HUES64 (cell line): ENCODE measurements around the gene CLEC4A.
"Not testable (repeated sequence)": the region's sequence is repeated elsewhere in the genome, so short reads cannot be mapped to it uniquely, and the experiment has no call there.

Source experiments
- H3K27ac ChIP-seq: 2 replicates; pipeline ENCODE4 v1.7.0; 2013; ENCODE audit warnings: low read depth, low read length, inconsistent platforms
- H3K27me3 ChIP-seq: 2 replicates; pipeline ENCODE4 v1.6.1; 2013; ENCODE audit warnings: mild to moderate bottlenecking, low read length; ENCODE audit not compliant: insufficient read depth
- H3K36me3 ChIP-seq: 2 replicates; pipeline ENCODE4 v1.6.1; 2013; ENCODE audit warnings: mild to moderate bottlenecking, low read length; ENCODE audit not compliant: insufficient read depth
- H3K4me1 ChIP-seq: 2 replicates; pipeline ENCODE4 v1.6.1; 2013; ENCODE audit warnings: mild to moderate bottlenecking, low read length, moderate library complexity; ENCODE audit not compliant: insufficient read depth
- H3K4me3 ChIP-seq: 2 replicates; pipeline ENCODE4 v1.5.1; 2013; ENCODE audit warnings: mild to moderate bottlenecking, low read length, moderate library complexity
- H3K9ac ChIP-seq: 2 replicates; pipeline ENCODE4 v1.6.1; 2013; ENCODE audit warnings: mild to moderate bottlenecking, low read depth, low read length
- H3K9me3 ChIP-seq: 2 replicates; pipeline ENCODE4 v1.6.1; 2013; ENCODE audit warnings: low read depth, low read length; ENCODE audit not compliant: insufficient read depth
- WGBS: fragments of 150-250, 120-280 bp; methylation state at CpG from one replicate; pipeline ENCODE4 v1.1.7; 2013; ENCODE audit warnings: missing lambda C conversion rate; 5-methylcytosine and 5-hydroxymethylcytosine counted together

CLEC4A gene

DNA sequence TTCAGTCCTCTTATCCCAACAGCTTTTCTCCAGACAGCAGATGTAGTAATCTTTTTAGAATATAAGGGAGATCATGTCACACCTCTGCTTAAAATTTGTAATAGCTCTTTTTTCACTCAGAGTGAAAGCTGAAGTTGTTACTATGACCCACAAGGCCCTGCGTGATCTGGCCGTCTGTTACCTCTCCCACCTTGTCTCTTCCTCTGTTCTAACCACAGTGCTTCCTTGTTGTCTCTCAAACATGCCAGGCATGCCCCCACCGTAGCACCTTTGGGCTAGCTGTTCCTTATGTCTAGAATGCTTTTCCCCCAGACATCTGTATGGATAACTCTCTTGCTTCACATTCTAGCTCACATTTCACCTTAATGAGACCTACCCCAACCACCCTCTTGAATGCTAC is 34.8 kb upstream of the CLEC4A start:
- no peak overlapping the region for H3K9ac ChIP-seq

DNA sequence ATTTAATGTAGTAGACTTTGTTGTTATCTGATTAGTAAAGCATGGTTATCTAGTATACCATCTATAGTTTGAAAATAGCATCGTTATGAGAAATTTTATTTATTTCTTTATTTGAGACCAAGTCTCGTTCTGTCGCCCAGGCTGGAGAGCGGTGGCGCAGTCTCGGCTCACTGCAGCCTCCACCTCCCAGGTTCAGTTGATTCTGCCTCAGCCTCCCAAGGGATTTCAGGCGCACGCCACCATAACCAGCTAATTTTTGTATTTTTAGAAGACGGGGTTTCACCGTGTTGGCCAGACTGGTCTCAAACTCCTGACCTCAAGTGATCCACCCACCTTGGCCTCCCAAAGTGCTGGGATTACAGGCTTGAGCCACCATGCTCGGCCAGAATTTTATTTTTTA is 34.1 kb upstream of the CLEC4A start:
- H3K27me3 ChIP-seq, H3K9ac ChIP-seq, H3K27ac ChIP-seq, H3K4me3 ChIP-seq, H3K9me3 ChIP-seq, H3K4me1 ChIP-seq: not testable (repeated sequence)
- H3K36me3 ChIP-seq, result peaks cover 53% of the 10 kb centered on the region
- 96% methylated on average over 11 of the region's 11 CpGs for WGBS

More for the DNA sequence above, 34.8 kb upstream of the CLEC4A start:
- H3K4me1 ChIP-seq, result no peaks in the 10 kb centered on the region
- H3K4me3 ChIP-seq, result no peak overlapping the region
- no peaks in the 10 kb centered on the region for H3K27me3 ChIP-seq
- no peak overlapping the region for H3K27ac ChIP-seq
- no peaks in the 10 kb centered on the region for H3K9me3 ChIP-seq
- 90% methylated on average over 3 of the region's 3 CpGs for WGBS
- H3K36me3 ChIP-seq, result peaks cover 46% of the 10 kb centered on the region

DNA sequence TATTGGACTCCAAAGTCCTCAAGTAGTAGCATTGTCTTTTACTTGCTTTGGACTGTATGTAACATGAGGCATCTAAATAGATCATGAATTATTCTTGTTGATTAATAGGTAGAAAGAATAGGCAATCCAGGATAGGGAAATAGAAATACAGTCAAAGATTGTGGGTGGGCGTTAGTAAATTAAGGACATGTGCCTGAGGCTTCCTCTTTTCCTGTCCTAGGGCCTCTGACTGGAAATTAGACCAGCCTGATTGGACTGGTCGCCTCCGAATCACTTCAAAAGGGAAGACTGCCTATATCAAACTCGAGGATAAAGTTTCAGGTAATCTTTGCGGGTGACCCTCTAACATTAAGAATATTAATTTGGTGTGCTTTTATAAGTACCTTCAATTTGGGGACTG is 33.7 kb upstream of the CLEC4A start:
- Histone ChIP-seq H3K36me3 (peaks cover 57% of the 10 kb centered on the region), H3K9ac (no peak overlapping the region), H3K4me3 (no peak overlapping the region), H3K27ac (no peak overlapping the region), H3K27me3 (no peaks in the 10 kb centered on the region), H3K9me3 (no peaks in the 10 kb centered on the region), H3K4me1 (no peaks in the 10 kb centered on the region)
- WGBS, result 93% methylated on average over 5 of the region's 5 CpGs

DNA sequence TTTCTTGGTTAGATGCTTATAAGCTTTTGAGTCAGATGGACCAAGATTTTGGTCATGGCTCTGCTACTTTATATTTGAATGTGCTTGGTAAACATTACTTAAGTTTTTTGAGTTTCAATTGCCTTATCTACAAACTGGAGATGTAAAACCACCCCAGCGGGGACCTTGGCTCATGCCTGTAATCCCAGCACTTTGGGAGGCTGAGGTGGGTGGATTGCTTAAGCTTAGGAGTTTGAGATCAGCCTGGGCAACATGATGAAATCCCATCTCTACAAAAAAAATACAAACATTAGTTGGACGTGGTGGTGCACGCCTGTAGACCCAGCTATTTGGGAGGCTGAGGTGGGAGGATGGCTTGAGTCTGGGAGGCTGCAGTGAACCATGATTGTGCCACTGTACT is 30.1 kb upstream of the CLEC4A start:
- Histone ChIP-seq H3K36me3 (peaks cover 90% of the 10 kb centered on the region), H3K27ac (no peak overlapping the region), H3K9ac (no peak overlapping the region), H3K27me3 (no peaks in the 10 kb centered on the region), H3K4me3 (no peak overlapping the region), H3K4me1 (no peaks in the 10 kb centered on the region), H3K9me3 (no peaks in the 10 kb centered on the region)
- 92% methylated on average over 3 of the region's 3 CpGs for WGBS

DNA sequence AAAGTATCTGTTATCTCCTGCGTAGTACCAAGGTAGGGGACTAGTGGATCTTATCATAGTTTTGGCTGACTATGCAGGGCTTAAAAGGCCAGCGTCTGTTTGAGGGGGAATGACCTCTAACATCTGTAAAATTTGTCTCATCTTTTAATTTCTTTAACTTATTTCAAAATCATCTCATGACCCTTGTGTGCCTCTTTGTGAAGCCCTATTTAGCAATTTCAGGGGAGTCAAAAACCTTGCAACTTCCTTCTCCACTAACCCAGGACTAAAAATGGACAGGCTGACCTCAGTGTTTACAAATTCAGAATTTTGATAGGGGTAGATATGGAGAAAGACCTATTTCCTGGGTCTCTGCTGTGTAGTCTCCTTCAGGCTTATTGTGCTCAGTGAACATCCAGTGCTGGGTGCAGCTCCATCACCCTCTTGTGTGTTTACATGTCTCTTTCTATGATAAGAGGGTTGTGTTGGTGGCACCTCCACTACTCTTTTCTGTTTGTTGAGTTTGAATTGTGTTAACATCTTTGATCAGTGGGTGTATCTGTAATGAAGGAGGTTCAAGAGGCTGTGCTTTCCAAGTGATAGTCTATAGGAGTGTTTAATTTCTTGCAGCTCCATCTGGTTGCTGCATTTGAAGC is 27.0 kb upstream of the CLEC4A start:
- peaks cover 66% of the 10 kb centered on the region for H3K36me3 ChIP-seq
- no peaks in the 10 kb centered on the region for H3K27me3 ChIP-seq
- H3K4me1 ChIP-seq, result no peaks in the 10 kb centered on the region
- WGBS, result 84% methylated on average over 2 of the region's 2 CpGs
- no peaks in the 10 kb centered on the region for H3K9me3 ChIP-seq
- H3K9ac ChIP-seq, result no peak overlapping the region
- H3K27ac ChIP-seq, result no peak overlapping the region
- no peak overlapping the region for H3K4me3 ChIP-seq

DNA sequence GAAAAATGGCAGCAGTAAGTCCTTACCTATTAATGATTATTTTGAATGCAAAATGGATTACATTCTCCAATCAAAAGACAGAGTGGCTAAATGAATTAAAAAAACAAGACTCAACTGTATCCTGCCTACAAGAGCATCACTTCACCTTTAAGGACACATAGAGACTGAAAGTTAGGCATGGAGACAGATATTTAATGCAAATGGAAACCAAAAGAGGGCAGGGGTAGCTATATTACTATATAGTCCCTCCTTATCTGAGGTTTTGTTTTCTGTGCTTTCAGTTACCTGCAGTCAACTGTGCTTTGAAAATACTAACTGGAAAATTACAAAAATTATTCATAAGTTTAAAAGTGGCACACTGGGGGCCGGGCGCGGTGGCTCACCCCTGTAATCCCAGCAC is 24.2 kb upstream of the CLEC4A start:
- H3K36me3 ChIP-seq, result peaks cover 37% of the 10 kb centered on the region
- H3K9me3 ChIP-seq, result no peaks in the 10 kb centered on the region
- no peak overlapping the region for H3K4me3 ChIP-seq
- WGBS, result 94% methylated on average over 3 of the region's 3 CpGs
- no peaks in the 10 kb centered on the region for H3K4me1 ChIP-seq
- no peaks in the 10 kb centered on the region for H3K27me3 ChIP-seq
- H3K27ac ChIP-seq, result no peak overlapping the region
- no peak overlapping the region for H3K9ac ChIP-seq

DNA sequence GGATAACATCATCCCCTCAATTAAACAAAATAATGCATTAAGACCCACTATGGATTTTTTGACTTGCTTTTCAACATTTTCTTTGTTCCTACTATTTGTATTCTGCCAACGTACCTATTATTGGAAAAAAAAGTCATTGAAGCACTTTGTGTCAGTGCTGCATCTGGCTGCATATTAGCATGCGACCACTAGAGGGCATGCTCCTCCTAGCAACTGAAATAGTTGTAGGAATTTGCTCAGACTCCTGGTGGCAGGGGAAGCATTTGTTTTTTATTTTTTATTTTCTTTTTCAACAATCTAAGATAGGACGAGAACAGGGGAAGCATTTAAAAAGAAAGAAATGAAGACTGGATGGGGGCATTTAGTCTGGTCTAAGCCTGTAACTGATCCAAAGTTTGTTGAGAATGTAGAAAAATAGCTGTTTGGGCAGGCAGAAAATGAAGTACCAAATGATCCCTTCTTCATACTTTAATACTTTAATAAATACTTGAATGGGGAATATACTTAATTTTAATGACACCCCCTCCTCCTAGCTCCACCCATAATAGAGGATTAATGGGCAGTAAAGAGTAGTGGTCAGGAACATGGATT is 14.5 kb upstream of the CLEC4A start:
- Histone ChIP-seq H3K9ac (no peak overlapping the region), H3K4me3 (no peak overlapping the region), H3K27ac (no peak overlapping the region), H3K9me3 (0 out of 2 replicates have a peak, but pooled peaks cover 5% of the 10 kb centered on the region), H3K4me1 (no peaks in the 10 kb centered on the region; the same call in 1 of the 2 replicates), H3K36me3 (no peaks in the 10 kb centered on the region), H3K27me3 (no peaks in the 10 kb centered on the region)
- 20% methylated on average over 3 of the region's 3 CpGs for WGBS

DNA sequence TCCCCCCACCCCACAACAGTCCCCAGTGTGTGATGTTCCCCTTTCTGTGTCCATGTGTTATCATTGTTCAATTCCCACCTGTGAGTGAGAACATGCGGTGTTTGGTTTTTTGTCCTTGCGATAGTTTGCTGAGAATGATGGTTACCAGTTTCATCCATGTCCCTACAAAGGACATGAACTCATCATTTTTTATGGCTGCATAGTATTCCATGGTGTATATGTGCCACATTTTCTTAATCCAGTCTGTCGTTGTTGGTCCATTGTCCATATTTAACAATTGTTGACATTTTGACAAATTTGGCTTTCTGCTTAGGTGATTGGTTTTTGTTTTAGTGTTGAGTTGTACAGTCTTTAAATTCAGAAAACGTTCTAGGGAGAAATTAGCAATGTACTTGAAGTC is 10.3 kb upstream of the CLEC4A start:
- not testable (repeated sequence) for H3K9me3 ChIP-seq, H3K36me3 ChIP-seq, H3K27me3 ChIP-seq, H3K4me3 ChIP-seq, H3K4me1 ChIP-seq, H3K9ac ChIP-seq, H3K27ac ChIP-seq
- WGBS, result 96% methylated on average over 2 of the region's 4 CpGs

DNA sequence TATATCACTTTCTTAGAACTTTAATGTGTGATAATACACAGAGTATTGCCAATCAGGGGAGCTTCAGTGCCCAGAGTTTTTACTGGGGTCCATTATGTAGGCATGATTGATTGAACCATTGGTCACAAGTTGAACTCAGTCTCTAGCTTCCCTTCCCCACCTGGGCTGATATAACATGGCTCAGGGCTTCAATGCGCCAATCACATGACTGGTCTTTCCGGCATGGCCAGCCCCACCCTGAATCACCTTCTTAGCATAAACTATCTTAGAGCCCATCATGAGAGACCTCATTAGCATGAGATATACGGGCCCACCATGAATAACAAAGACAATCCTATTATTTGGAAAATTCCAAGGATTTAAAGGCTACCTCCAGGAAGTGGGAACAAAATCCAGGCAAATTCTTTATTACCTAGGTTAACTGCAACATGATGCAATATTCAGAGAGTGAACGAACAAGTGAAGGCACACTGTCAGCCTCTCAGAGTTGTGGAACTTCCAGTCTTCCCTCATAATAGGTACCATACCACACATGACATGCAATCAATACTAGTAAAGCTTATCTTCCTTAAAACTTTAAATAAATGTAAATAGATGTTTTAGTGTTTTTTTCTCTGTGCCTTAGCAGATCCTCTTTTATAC is 3.2 kb upstream of the CLEC4A start:
- Histone ChIP-seq H3K4me3 (no peak overlapping the region), H3K9me3 (no peaks in the 10 kb centered on the region), H3K9ac (no peak overlapping the region), H3K27me3 (no peaks in the 10 kb centered on the region), H3K4me1 (no peaks in the 10 kb centered on the region), H3K27ac (no peak overlapping the region), H3K36me3 (no peaks in the 10 kb centered on the region)
- WGBS, result 82% methylated on average over 4 of the region's 4 CpGs

DNA sequence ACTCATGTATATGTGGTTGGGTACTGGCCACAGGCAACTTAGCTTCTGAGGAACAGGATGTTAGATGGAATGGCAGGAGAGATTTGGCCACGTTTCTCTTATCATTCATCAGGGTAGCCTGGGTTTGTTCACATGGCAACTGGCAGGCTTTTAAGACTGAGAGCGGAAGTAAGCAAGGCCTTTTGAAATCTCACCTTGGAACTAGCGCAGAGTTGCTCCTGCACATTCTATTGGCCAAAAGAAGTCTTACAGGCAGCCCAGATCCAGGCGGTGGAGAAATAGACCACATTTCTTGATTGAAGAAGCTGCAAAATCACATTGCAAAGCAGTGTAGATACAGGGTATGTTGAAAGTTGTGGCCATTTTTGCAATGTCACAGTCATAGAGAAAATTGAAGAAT is 3.7 kb downstream of the CLEC4A start:
- Histone ChIP-seq H3K27me3 (no peaks in the 10 kb centered on the region), H3K27ac (no peak overlapping the region), H3K4me1 (no peaks in the 10 kb centered on the region), H3K9me3 (no peaks in the 10 kb centered on the region), H3K4me3 (no peak overlapping the region), H3K36me3 (no peaks in the 10 kb centered on the region), H3K9ac (no peak overlapping the region)
- WGBS, result 91% methylated on average over 4 of the region's 4 CpGs

DNA sequence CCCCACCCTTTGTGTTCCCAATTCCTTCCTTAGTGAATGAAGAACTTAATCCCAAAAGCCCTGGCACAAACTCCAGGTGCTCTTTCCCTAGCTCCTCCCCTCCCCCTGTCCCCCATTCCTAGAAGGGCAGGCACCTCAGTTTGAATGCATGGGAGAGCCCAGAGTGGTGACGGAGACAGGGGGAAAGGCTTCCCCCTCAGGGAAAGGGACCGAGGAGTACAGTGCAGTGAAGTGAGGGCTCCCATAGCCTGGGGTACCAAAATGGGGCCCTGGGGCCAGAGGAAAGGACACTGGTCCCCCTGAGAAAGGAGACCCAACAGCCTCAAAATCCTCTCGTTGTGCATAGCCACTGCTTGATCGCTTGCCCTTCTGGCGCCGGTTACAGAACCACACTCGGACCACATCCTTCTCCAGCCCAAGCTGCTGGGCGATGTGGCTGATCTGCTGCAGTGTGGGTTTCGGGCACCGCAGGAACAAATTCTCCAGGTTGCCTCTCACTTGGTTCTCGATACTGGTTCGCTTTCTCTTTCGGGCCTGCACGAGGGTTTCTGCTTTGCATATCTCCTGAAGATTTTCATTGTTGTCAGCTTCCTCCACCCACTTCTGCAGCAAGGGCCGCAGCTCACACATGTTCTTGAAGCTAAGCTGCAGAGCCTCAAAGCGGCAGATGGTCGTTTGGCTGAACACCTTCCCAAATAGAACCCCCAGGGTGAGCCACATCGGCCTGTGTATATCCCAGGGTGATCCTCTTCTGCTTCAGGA is 10.4 kb downstream of the CLEC4A start:
- H3K4me1 ChIP-seq, H3K36me3 ChIP-seq, H3K27me3 ChIP-seq, H3K9ac ChIP-seq, H3K4me3 ChIP-seq, H3K9me3 ChIP-seq, H3K27ac ChIP-seq: not testable (repeated sequence)
- WGBS, result 91% methylated on average over 15 of the region's 18 CpGs
